GM21529 (cell line): Measurements from ENCODE around the gene LRBA.

Experiments used
- ATAC-seq: cut with Tn5 transposase; IDR thresholded peaks from one replicate; pipeline ENCODE4 v1.9.1; 2021; ENCODE audit not compliant: unreplicated experiment

LRBA gene

GRCh38 chr4:150237110-150237872 is 777.8 kb downstream of the LRBA start:
- no peak for ATAC-seq

DNA sequence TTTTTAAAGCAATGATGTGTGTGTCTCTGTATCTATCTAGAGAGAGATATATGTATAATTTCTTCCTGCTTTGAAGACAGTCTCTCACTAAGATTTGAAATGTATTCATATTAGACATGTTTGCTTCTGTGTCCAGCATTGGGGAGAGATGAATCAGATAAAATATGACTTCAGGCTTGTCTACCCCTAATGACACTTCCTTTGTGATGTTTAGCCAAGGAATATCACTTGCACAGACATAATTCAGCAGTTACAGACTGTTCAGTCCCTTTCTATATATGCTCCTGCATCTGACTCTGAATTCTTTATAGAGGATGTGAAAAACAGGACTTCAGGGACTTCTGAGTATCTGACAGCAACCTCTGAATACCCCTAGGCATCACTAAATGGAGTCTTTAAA is 778.5 kb downstream of the LRBA start:
- ATAC-seq: no peak

GRCh38 chr4:150235808-150236271 is 779.2 kb downstream of the LRBA start:
- ATAC-seq: no peak

DNA sequence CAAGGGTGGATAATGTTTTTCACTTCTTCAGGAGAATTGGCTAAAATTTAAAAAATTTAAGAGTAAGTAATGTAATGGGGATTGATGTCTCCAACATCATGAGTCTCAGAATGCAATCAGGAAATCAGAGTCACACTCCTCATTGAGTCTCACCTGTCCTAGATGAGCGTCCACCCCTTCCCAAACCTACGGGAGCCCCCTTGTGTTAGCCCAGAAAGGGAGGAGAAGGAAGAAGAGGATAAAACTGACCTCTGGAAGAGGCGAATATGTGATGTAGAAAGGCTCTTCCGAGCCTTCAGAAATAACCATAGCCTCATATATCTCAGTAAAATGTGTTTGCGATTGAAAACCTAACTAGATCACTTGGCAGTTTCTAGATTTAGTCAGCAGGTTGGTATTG is 779.8 kb downstream of the LRBA start:
- ATAC-seq: no peak

GRCh38 chr4:150234246-150234645 is 780.8 kb downstream of the LRBA start:
- ATAC-seq: no peak

GRCh38 chr4:150232029-150232428 is 783.1 kb downstream of the LRBA start:
- no peak for ATAC-seq

GRCh38 chr4:150231107-150231770 is 783.8 kb downstream of the LRBA start:
- ATAC-seq: no peak

DNA sequence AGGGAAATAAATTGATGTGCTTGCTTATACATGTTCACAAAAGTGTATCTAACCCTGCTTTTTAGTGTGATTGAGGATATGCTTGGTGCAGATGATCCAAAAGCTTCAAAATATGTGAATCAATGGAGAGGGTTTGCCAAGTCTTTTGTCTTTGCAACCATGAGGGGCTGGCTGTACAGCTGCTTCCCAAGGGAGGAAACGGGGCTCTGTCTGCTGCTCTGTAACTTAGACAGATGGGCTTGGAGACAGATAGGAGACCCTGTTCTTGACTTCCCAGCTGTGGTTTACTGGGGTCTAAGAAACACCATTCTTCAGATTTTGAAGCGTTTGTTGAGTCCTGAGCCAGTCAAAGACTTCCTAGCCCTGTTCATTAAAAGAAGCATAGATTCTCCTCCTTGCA is 784.5 kb downstream of the LRBA start:
- ATAC-seq: no peak

- ATAC-seq: no peak
These were observed 785.6 kb downstream of the LRBA start for GRCh38 chr4:150229520-150229919.

GRCh38 chr4:150224896-150225591 is 790.0 kb downstream of the LRBA start:
- no peak for ATAC-seq

GRCh38 chr4:150219841-150220240 is 795.2 kb downstream of the LRBA start:
- no peak for ATAC-seq

- ATAC-seq: no peak
These were observed 796.6 kb downstream of the LRBA start for GRCh38 chr4:150218447-150218846.

DNA sequence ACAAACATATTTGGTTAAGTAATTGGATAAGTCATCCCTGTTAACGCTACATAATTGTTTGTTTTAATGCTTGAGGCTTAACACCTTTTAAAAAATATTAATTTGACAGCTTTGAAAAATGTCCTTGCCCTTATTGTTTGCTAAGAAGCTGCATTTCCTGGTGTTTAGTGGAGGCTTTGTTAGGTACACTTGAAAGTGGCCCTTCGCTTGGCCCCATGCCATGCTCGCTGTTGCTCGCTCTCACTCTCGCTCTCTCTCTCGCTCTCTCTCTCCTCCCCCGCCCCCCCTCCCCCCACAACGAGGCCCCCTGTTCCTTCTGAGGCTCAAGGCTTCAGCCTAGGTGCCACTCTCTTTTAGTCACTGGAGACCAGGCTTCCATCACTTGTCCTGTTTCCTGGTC is 797.3 kb downstream of the LRBA start:
- ATAC-seq: no peak

- ATAC-seq: no peak
These were observed 797.9 kb downstream of the LRBA start for GRCh38 chr4:150217192-150217591.

DNA sequence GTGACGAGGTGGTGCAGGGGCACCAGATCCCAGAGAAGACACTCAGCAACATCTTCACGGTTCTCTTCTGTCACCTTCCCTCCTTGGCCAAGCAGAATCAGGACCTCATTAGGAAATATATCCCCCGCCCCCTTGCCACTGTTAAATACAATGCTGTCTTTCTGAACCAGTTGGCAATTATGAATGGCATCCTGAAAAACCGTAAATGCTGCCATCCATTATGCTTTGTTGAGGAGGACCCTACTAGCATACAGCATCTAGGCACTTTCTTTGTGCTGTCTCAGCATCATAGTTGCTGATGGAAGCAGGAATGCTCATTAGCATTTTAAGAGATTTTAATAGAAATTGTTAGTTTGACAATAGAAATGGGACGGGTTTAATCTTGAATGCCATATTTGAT is 798.4 kb downstream of the LRBA start:
- no peak for ATAC-seq

GRCh38 chr4:150215601-150216000 is 799.5 kb downstream of the LRBA start:
- no peak for ATAC-seq
